ENCODE data around the gene SIVA1.
A peak's percentile ranks its signal among the peaks of the same experiment; 100 is the strongest.

The SIVA1 gene

DNA sequence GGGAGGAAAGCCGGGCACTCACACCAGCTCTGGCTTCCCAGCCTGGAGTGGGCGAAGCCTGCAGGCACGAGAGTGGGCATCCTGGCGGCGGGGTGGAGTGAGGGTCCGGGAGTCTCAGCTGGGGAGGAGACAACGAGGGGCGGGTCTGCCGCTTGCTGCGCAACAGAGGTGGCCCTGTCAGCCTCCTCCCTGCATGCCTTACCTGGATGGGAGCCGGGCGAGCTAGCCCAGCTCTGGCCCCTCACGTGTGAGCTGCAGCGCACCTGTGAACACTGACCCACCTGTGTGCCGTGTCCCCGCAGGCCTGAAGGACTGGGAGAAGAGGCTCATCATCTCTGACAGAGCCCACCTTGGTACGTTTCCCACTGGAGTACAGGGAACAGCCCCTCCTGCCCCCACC is 13.9 kb upstream of the SIVA1 start:
- H3K27ac ChIP-seq (ENCODE audit: extremely low read depth, low read depth, low read length), result no peak overlapping the region
- no peaks in the 10 kb centered on the region for H3K4me1 ChIP-seq (ENCODE audit: control insufficient read depth, insufficient read depth, low read length)
- no peaks in the 10 kb centered on the region for H3K9me3 ChIP-seq (ENCODE audit: control insufficient read depth, insufficient read depth, low read depth, low read length)
- no peak overlapping the region for H3K4me3 ChIP-seq (ENCODE audit: low read depth, low read length)
- POLR2A ChIA-PET, result interaction anchor here (0.8 kb wide), 1 partner anchor 13 kb away, joined by 6 read pairs; the partner anchor contains the start of gene SIVA1
- CTCF ChIA-PET, result interaction anchor here (0.9 kb wide), 1 partner anchor 16 kb away, joined by 3 read pairs; the partner anchor contains the start of gene ADSS1
- TF ChIP-seq, protein P1, sequence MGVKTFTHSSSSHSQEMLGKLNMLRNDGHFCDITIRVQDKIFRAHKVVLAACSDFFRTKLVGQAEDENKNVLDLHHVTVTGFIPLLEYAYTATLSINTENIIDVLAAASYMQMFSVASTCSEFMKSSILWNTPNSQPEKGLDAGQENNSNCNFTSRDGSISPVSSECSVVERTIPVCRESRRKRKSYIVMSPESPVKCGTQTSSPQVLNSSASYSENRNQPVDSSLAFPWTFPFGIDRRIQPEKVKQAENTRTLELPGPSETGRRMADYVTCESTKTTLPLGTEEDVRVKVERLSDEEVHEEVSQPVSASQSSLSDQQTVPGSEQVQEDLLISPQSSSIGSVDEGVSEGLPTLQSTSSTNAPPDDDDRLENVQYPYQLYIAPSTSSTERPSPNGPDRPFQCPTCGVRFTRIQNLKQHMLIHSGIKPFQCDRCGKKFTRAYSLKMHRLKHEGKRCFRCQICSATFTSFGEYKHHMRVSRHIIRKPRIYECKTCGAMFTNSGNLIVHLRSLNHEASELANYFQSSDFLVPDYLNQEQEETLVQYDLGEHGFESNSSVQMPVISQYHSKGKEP (tag by site-specific recombination; IDR thresholded peaks at IDR 0.05), result no peak
- TF ChIP-seq ZNF211 (tag by site-specific recombination; IDR thresholded peaks at IDR 0.05; ENCODE audit: low read depth) (no peak), ZNF510 (tag by site-specific recombination; IDR thresholded peaks at IDR 0.05; ENCODE audit: insufficient replicate concordance) (no peak), BCL11B (tag by site-specific recombination; IDR thresholded peaks at IDR 0.05; ENCODE audit: low read depth) (no peak), ZNF677 (tag by site-specific recombination; IDR thresholded peaks at IDR 0.05) (no peak), ZNF16 (tag by site-specific recombination; IDR thresholded peaks at IDR 0.05; ENCODE audit: low read depth) (no peak), ZBTB8A (tag by site-specific recombination; IDR thresholded peaks at IDR 0.05) (no peak), ZNF792 (tag by site-specific recombination; IDR thresholded peaks at IDR 0.05) (no peak), ZNF174 (tag by site-specific recombination; IDR thresholded peaks at IDR 0.05) (no peak), ZNF341 (tag by site-specific recombination; IDR thresholded peaks at IDR 0.05; ENCODE audit: low read depth) (no peak)
- TF ChIP-seq, protein P2, sequence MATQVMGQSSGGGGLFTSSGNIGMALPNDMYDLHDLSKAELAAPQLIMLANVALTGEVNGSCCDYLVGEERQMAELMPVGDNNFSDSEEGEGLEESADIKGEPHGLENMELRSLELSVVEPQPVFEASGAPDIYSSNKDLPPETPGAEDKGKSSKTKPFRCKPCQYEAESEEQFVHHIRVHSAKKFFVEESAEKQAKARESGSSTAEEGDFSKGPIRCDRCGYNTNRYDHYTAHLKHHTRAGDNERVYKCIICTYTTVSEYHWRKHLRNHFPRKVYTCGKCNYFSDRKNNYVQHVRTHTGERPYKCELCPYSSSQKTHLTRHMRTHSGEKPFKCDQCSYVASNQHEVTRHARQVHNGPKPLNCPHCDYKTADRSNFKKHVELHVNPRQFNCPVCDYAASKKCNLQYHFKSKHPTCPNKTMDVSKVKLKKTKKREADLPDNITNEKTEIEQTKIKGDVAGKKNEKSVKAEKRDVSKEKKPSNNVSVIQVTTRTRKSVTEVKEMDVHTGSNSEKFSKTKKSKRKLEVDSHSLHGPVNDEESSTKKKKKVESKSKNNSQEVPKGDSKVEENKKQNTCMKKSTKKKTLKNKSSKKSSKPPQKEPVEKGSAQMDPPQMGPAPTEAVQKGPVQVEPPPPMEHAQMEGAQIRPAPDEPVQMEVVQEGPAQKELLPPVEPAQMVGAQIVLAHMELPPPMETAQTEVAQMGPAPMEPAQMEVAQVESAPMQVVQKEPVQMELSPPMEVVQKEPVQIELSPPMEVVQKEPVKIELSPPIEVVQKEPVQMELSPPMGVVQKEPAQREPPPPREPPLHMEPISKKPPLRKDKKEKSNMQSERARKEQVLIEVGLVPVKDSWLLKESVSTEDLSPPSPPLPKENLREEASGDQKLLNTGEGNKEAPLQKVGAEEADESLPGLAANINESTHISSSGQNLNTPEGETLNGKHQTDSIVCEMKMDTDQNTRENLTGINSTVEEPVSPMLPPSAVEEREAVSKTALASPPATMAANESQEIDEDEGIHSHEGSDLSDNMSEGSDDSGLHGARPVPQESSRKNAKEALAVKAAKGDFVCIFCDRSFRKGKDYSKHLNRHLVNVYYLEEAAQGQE (tag by site-specific recombination; IDR thresholded peaks at IDR 0.05), result no peak
- H3K36me3 ChIP-seq (ENCODE audit: control insufficient read depth in 2 of 2, insufficient read depth in 1 of 2, low read length in 2 of 2), result no peaks in the 10 kb centered on the region

DNA sequence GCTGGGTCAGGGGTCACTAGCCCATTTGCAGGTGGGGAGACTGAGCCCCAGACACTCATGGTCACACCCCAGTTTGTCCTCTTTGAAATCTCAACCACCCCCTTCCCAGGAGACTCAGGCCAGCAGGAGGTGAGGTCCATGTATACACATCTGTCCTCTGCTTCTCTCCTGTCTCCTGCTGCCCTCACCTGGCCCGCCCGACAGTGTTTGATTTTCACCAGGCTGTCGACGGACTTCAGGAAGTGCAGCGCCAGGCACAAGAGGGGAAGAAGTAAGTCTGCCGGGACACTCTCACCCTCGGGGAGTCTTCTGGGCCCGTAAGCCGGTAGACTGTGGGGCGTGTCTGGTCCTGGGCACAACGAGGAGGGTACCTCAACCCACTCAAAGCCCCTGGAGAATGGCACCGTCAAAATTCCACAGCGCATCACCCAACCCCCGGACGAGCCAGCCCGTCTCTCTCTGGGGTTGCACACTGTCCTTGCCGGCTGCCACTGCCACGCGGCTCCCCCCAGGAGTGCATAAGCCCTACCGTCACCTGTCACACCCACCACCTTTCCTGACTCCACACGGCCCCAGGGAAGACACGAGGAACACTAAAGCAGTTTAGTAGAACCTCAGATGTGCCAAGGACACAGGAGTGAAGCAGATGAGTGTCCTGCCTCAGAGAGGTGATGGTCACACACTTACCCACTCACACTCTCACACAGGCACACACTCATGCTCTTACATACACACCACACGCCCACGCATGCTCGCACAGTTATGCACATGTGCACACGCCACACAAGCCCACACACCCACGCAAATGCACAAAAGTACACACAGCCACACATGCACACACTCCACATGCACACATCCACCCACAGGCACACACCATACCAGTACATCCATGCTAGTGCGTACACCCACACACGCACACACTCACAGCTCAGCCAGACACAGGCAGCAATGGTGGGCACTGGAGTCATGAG is 13.1 kb upstream of the SIVA1 start:
- Histone ChIP-seq H3K4me3 (ENCODE audit: low read depth, low read length) (no peak overlapping the region), H3K4me1 (ENCODE audit: control insufficient read depth, insufficient read depth, low read length) (no peaks in the 10 kb centered on the region), H3K36me3 (ENCODE audit: control insufficient read depth in 2 of 2, insufficient read depth in 1 of 2, low read length in 2 of 2) (no peaks in the 10 kb centered on the region), H3K27ac (ENCODE audit: extremely low read depth, low read depth, low read length) (no peak overlapping the region), H3K9me3 (ENCODE audit: control insufficient read depth, insufficient read depth, low read depth, low read length) (no peaks in the 10 kb centered on the region)
- POLR2A ChIA-PET, result interaction anchor here (0.5 kb wide), 1 partner anchor 25 kb away, joined by 5 read pairs; no protein-coding TSS in a partner anchor
- CTCF ChIA-PET, result interaction anchor here (0.9 kb wide), 1 partner anchor 16 kb away, joined by 3 read pairs; the partner anchor contains the start of gene ADSS1
- TF ChIP-seq, protein P3, sequence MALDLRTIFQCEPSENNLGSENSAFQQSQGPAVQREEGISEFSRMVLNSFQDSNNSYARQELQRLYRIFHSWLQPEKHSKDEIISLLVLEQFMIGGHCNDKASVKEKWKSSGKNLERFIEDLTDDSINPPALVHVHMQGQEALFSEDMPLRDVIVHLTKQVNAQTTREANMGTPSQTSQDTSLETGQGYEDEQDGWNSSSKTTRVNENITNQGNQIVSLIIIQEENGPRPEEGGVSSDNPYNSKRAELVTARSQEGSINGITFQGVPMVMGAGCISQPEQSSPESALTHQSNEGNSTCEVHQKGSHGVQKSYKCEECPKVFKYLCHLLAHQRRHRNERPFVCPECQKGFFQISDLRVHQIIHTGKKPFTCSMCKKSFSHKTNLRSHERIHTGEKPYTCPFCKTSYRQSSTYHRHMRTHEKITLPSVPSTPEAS (tag by site-specific recombination; IDR thresholded peaks at IDR 0.05), result 0 out of 2 replicates have a peak, but pooled peaks have one; percentile 34
- TF ChIP-seq ZBTB1 (tag by site-specific recombination; IDR thresholded peaks at IDR 0.05), result no peak
- TF ChIP-seq ZNF433 (tag by site-specific recombination; IDR thresholded peaks at IDR 0.05; ENCODE audit: low read depth), result no peak
- peak; percentile 98 for TF ChIP-seq EGR2 (tag by site-specific recombination; IDR thresholded peaks at IDR 0.05; ENCODE audit: low read depth)
- no peak for TF ChIP-seq ZNF18 (tag by site-specific recombination; IDR thresholded peaks at IDR 0.05)
- peak; percentile 100 for TF ChIP-seq ZFHX2 (tag by site-specific recombination; conservative IDR thresholded peaks at IDR 0.05)
